Measurements from ENCODE around the gene ANO3.

DNA sequence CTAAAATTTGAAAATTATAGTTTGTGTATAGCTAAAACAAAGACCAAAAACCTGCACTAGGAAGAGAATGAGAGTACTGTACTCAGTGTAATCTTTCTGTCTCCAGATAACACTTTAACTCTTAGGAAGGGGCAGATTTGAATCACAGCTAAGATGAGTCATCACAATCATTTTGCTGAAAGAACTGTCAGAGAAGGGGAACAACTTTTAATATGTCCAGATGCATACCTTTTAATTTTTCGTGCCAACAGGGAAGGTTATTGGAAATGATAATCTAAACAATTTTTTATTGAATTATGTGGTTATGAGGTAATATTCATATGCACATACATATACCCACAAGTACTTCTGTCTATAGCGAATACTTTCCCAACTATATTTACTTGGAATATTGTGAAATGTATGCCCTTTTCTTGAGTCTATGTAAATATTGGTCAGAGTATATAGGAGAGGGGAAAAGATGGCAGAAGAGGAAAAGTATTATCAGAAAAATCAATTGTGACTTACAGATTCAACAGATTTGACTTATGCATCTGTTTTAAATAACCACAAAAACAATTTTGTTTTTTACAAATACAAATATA, 291.2 kb downstream of the ANO3 start:
- TF ChIP-seq GATA3 (IDR thresholded peaks at IDR 0.05; ENCODE audit: low read depth, low read length) (no peak), GATA2 (IDR thresholded peaks at IDR 0.05; ENCODE audit: low read depth, low read length) (no peak)
